Fibroblast of lung (primary cell): ENCODE measurements around the gene MANEAL. TPM values are rescaled to one million over a fixed set of nuclear protein-coding genes. Genes with fewer than 3 reads are reported as not detected.

Source experiments
- DNase-seq, 2 donors: peaks; one replicate each; pipeline versions ENCODE4 v3.0.0 to v3.0.0-alpha.2; 2010; ENCODE audit warnings: low read depth in 2 of 2
- H2AFZ ChIP-seq: 2 replicates; pipeline ENCODE4 v1.5.1; 2012; ENCODE audit warnings: low read length, control low read depth, inconsistent platforms
- H3K27ac ChIP-seq: 2 replicates; pipeline ENCODE4 v1.5.1; 2011; ENCODE audit warnings: low read length, control low read depth; ENCODE audit not compliant: insufficient read depth
- H3K27me3 ChIP-seq: 2 replicates; pipeline ENCODE4 v1.5.1; 2011; ENCODE audit warnings: mild to moderate bottlenecking, low read length; ENCODE audit not compliant: control insufficient read depth, insufficient read depth
- H3K36me3 ChIP-seq: 2 replicates; pipeline ENCODE4 v1.5.1; 2011; ENCODE audit warnings: low read length; ENCODE audit not compliant: control insufficient read depth, insufficient read depth
- H3K4me1 ChIP-seq: 2 replicates; pipeline ENCODE4 v1.5.1; 2011; ENCODE audit warnings: low read length; ENCODE audit not compliant: control insufficient read depth, insufficient read depth; ENCODE audit errors: extremely low read depth
- H3K4me2 ChIP-seq: 2 replicates; pipeline ENCODE4 v1.5.1; 2011; ENCODE audit warnings: low read length, control low read depth; ENCODE audit not compliant: insufficient read depth; ENCODE audit errors: extremely low read depth
- H3K4me3 ChIP-seq, 4 experiments: fragments of 200-600 bp in 1 of 4; sonication (generic) in 1 of 4; replicated peaks in 1 of 4; 2 replicates each; pipeline ENCODE4 v1.5.1; 2011 to 2016; ENCODE audit warnings: low read length in 4 of 4, low read depth in 3 of 4, mild to moderate bottlenecking in 3 of 4, control low read depth in 2 of 4, inconsistent platforms in 1 of 4, mixed read lengths in 1 of 4; ENCODE audit not compliant: insufficient read depth in 1 of 4; ENCODE audit errors: control extremely low read depth in 1 of 4
- H3K79me2 ChIP-seq: 2 replicates; pipeline ENCODE4 v1.5.1; 2012; ENCODE audit warnings: mild to moderate bottlenecking, low read length, inconsistent platforms; ENCODE audit not compliant: control insufficient read depth, insufficient read depth
- H3K9ac ChIP-seq: 2 replicates; pipeline ENCODE4 v1.5.1; 2011; ENCODE audit warnings: mild to moderate bottlenecking, low read length, control low read depth; ENCODE audit not compliant: insufficient read depth
- H3K9me3 ChIP-seq: 2 replicates; pipeline ENCODE4 v1.5.1; 2012; ENCODE audit warnings: low read depth, low read length; ENCODE audit not compliant: control insufficient read depth, insufficient read depth
- H4K20me1 ChIP-seq: 2 replicates; pipeline ENCODE4 v1.5.1; 2011; ENCODE audit warnings: low read length; ENCODE audit not compliant: control insufficient read depth, insufficient read depth; ENCODE audit errors: extremely low read depth
- EZH2 ChIP-seq: IDR thresholded peaks from 2 replicates; pipeline ENCODE4 v1.5.1; 2012; ENCODE audit warnings: low read length, control low read depth, mild to moderate bottlenecking; ENCODE audit errors: missing control alignments
- polyA plus RNA-seq, 2 donors: library from polyadenylated mRNA; depleted of rRNA in 1 of 2; stranded (reverse) in 1 of 2; unstranded in 1 of 2; fragments of >200 nt; gene quantifications; 2 replicates each; pipeline ENCODE4 v1.2.1, GENCODE V29; 2011 to 2012; ENCODE audit warnings: missing spikeins in 1 of 2
- total RNA-seq: library from RNA; depleted of rRNA; stranded (reverse); fragments of >200 nt; gene quantifications from 2 replicates; pipeline ENCODE4 v1.2.1, GENCODE V29; 2014
- TF ChIP-seq, protein P1 (sequence below), 2 donors: IDR thresholded peaks in 1 of 2; conservative IDR thresholded peaks in 1 of 2; 1 replicate in 1 of 2; 2 replicates in 1 of 2; pipeline ENCODE4 v1.5.1; 2011 to 2012; ENCODE audit warnings: low read length in 2 of 2, control low read depth in 1 of 2, inconsistent platforms in 1 of 2, low read depth in 1 of 2, mild to moderate bottlenecking in 1 of 2

MANEAL gene
- total and polyA plus RNA-seq, 2 donors (not counting 1 experiment from before 2014, with no cell fraction given): 0.50 to 0.79 TPM

- Histone ChIP-seq H3K79me2 (no peaks in the 10 kb centered on the region), H3K4me3 (no peak overlapping the region), H3K27me3 (no peaks in the 10 kb centered on the region), H3K4me2 (no peak overlapping the region), H3K9me3 (no peaks in the 10 kb centered on the region), H3K36me3 (no peaks in the 10 kb centered on the region), H2AFZ (no peak overlapping the region), H3K4me1 (no peaks in the 10 kb centered on the region), H4K20me1 (no peaks in the 10 kb centered on the region), H3K9ac (no peak overlapping the region), H3K27ac (no peak overlapping the region)
- TF ChIP-seq, protein P1, sequence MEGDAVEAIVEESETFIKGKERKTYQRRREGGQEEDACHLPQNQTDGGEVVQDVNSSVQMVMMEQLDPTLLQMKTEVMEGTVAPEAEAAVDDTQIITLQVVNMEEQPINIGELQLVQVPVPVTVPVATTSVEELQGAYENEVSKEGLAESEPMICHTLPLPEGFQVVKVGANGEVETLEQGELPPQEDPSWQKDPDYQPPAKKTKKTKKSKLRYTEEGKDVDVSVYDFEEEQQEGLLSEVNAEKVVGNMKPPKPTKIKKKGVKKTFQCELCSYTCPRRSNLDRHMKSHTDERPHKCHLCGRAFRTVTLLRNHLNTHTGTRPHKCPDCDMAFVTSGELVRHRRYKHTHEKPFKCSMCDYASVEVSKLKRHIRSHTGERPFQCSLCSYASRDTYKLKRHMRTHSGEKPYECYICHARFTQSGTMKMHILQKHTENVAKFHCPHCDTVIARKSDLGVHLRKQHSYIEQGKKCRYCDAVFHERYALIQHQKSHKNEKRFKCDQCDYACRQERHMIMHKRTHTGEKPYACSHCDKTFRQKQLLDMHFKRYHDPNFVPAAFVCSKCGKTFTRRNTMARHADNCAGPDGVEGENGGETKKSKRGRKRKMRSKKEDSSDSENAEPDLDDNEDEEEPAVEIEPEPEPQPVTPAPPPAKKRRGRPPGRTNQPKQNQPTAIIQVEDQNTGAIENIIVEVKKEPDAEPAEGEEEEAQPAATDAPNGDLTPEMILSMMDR (conservative IDR thresholded peaks at IDR 0.05 in 1 of 2, IDR thresholded peaks at IDR 0.05 in 1 of 2; ENCODE audit: low read depth in 1 of 2, low read length in 2 of 2): no peak
- no peak for TF ChIP-seq EZH2
- DNase-seq: no peak
Measured at GRCh38 chr1:37776946-37777516, 16.6 kb upstream of the MANEAL start.

DNA sequence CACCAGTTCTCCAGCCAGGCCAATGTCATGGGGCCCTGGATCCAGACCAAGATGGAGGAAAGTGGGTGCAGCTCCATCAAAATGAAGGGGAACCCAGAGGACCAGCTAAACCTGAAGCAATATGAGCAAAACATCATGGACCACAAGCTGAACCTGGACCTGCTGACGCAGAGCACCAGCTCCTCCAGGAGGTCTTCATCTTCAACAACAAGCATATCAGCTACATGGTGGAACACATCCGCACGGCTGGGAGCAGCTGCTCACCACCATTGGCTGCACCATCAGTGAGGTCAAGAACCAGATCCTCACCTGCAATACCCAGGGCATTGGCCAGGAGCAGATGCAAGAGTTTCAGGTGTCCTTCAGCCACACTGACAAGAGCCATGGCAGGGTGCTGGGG is 15.0 kb upstream of the MANEAL start:
- H3K4me2 ChIP-seq: no peak overlapping the region
- no peak overlapping the region for H3K27ac ChIP-seq
- H3K4me3 ChIP-seq: no peak overlapping the region
- H3K9me3 ChIP-seq: no peaks in the 10 kb centered on the region
- no peak for DNase-seq
- H3K4me1 ChIP-seq: no peaks in the 10 kb centered on the region
- no peak overlapping the region for H3K9ac ChIP-seq
- H3K27me3 ChIP-seq: no peaks in the 10 kb centered on the region
- TF ChIP-seq, protein P1 (conservative IDR thresholded peaks at IDR 0.05 in 1 of 2, IDR thresholded peaks at IDR 0.05 in 1 of 2; ENCODE audit: low read depth in 1 of 2, low read length in 2 of 2): no peak
- no peak for TF ChIP-seq EZH2
- no peaks in the 10 kb centered on the region for H4K20me1 ChIP-seq
- no peak overlapping the region for H2AFZ ChIP-seq
- H3K79me2 ChIP-seq: no peaks in the 10 kb centered on the region
- H3K36me3 ChIP-seq: no peaks in the 10 kb centered on the region

GRCh38 chr1:37782491-37782890 is 11.2 kb upstream of the MANEAL start:
- Histone ChIP-seq H3K79me2 (no peaks in the 10 kb centered on the region), H2AFZ (no peak overlapping the region), H3K27ac (no peak overlapping the region), H3K4me2 (no peak overlapping the region), H4K20me1 (no peaks in the 10 kb centered on the region), H3K9ac (no peak overlapping the region), H3K36me3 (no peaks in the 10 kb centered on the region), H3K27me3 (no peaks in the 10 kb centered on the region), H3K4me3 (no peak overlapping the region), H3K4me1 (no peaks in the 10 kb centered on the region), H3K9me3 (no peaks in the 10 kb centered on the region)
- no peak for TF ChIP-seq EZH2
- TF ChIP-seq, protein P1 (conservative IDR thresholded peaks at IDR 0.05 in 1 of 2, IDR thresholded peaks at IDR 0.05 in 1 of 2; ENCODE audit: low read depth in 1 of 2, low read length in 2 of 2): no peak
- DNase-seq: no peak
